C4-2B (cell line): ENCODE results near the gene UBTD1.

Source experiments
- H3K27ac ChIP-seq: fragments of 450-650 bp; 2 replicates; pipeline ENCODE4 v1.5.1; 2017
- ZFX ChIP-seq: fragments of 450-650 bp; IDR thresholded peaks from 2 replicates; pipeline ENCODE4 v1.6.1; 2017
- TF ChIP-seq, protein P1 (sequence below): fragments of 450-650 bp; conservative IDR thresholded peaks from 2 replicates; pipeline ENCODE4 v1.5.1; 2017; ENCODE audit warnings: mild to moderate bottlenecking

UBTD1 gene

DNA sequence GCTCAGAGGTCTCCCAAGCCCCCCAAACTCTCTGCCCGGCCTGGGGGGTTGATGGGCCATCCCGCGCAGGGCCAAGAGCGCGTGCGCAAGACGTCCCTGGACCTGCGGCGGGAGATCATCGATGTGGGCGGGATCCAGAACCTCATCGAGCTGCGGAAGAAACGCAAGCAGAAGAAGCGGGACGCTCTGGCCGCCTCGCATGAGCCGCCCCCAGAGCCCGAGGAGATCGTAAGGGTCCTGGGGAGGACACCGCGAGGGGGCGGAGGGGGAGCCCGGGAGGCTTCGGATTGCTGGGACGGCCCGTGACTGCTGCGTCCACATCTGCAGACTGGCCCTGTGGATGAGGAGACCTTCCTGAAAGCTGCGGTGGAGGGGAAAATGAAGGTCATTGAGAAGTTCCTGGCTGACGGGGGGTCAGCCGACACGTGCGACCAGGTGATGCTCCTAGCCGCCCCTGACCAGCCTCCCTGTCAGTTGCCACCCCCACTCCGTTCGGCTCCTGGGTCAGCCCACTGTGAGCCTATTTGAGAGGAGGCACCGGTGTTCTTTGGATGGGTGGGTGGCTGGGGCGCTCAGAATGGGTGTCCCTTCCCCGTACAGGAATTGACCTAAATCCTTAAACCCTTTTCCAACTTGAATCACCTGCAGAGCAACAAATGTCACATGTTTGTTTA lies 79.6 kb downstream of the UBTD1 start:
- no peak for TF ChIP-seq ZFX
- TF ChIP-seq, protein P1, sequence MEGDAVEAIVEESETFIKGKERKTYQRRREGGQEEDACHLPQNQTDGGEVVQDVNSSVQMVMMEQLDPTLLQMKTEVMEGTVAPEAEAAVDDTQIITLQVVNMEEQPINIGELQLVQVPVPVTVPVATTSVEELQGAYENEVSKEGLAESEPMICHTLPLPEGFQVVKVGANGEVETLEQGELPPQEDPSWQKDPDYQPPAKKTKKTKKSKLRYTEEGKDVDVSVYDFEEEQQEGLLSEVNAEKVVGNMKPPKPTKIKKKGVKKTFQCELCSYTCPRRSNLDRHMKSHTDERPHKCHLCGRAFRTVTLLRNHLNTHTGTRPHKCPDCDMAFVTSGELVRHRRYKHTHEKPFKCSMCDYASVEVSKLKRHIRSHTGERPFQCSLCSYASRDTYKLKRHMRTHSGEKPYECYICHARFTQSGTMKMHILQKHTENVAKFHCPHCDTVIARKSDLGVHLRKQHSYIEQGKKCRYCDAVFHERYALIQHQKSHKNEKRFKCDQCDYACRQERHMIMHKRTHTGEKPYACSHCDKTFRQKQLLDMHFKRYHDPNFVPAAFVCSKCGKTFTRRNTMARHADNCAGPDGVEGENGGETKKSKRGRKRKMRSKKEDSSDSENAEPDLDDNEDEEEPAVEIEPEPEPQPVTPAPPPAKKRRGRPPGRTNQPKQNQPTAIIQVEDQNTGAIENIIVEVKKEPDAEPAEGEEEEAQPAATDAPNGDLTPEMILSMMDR = no peak
- no peak overlapping the region for H3K27ac ChIP-seq

GRCh38 chr10:97580421-97581367 lies 82.0 kb downstream of the UBTD1 start:
- no peak overlapping the region for H3K27ac ChIP-seq

GRCh38 chr10:97582169-97582568 lies 83.4 kb downstream of the UBTD1 start:
- H3K27ac ChIP-seq = no peak overlapping the region
- TF ChIP-seq, protein P1 = no peak
- TF ChIP-seq ZFX = no peak

More at GRCh38 chr10:97580421-97581367, 82.0 kb downstream of the UBTD1 start:
- TF ChIP-seq ZFX = no peak

DNA sequence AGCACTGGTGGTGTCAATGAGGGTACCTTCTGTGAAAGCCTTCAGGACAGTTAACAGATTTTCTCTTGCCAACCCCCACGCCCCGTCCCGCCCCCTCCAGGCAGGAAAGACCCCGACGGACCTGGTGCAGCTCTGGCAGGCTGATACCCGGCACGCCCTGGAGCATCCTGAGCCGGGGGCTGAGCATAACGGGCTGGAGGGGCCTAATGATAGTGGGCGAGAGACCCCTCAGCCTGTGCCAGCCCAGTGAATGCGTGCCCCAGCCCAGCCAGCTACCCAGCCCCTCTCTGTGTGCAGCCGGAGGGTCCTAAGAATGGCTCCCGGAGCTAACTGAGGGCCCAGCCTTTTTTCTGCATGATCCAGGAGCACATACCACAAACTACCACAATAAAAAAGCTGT lies 84.8 kb downstream of the UBTD1 start:
- peak overlapping the region; percentile 59 for H3K27ac ChIP-seq
- TF ChIP-seq, protein P1 = no peak
- no peak for TF ChIP-seq ZFX

DNA sequence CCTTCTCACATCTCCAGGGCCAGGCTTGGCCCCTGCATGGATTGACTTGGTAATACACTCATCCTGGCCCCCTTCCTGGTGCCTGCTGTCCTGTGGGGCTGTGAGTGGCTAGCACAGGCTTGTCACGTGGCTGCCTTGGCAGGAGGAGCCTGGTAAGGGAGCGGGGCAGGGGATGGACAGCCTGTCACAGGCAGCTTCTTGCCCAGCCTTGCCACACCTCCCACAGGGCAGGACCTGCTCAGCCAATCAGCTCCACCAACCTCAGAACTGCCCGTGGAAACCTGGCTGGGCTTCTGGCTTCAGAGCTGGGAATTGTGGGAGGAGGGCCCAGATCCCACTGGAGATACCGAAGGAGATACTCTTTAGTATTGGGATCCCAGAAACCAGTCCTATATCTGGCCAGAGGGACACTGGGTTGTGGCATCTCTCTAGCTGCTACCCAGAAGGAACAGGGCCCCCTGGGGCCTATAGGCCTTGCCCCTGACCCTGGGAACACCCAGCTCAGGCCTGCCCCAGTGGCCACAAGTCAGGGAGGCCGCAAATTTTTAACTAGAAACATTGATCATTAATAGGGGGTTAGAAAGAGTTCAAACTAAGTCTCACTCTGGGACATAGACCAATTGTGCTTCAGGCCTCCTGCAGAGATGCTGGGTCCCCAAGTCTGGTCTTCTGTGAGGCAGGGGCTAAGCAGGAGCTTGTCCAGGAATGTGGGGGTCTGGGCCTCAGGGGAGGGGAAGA lies 85.5 kb downstream of the UBTD1 start, which contains the start of gene HOGA1:
Gene HOGA1, plus strand, starts transcription at position 330 of the 738 bp plus-strand sequence. Its CDS starts 315 bp downstream, at position 645.
- peak within 1 kb of the TSS; percentile 59 for H3K27ac ChIP-seq
- TF ChIP-seq, protein P1 = no peak
- TF ChIP-seq ZFX = peak; percentile 20; the same call in 1 of the 2 replicates

DNA sequence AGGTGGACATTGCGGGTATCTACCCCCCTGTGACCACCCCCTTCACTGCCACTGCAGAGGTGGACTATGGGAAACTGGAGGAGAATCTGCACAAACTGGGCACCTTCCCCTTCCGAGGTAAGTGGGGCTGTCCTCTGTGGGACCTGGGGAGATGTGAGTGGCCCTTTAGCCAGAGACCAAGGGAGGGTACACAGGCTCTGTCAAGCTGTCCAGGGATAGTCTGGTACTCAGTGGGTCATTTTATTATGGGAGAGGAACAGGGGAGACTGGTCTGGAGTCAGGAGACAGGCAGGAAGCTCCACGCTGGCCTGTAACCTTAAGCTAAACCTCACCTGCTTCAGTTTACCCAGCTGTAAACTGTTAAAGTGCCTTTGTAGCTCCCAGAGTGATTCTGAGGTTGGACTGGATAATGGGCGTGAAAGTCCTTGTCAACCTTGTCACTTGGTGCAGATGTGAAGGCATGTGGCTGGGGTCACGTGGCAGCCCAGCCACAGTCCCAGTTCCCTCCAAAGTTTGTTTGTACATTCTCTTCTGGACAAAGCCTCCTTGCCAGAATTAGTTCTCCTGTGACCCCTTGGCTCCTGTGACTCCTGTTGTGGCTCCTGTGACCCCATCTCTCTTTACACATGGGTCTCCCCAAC lies 86.2 kb downstream of the UBTD1 start:
- peak overlapping the region; percentile 59 for H3K27ac ChIP-seq
- no peak; the same call in 1 of the 2 replicates for TF ChIP-seq ZFX
- TF ChIP-seq, protein P1 = no peak

- H3K27ac ChIP-seq = no peak overlapping the region
Measured at GRCh38 chr10:97585439-97585811, 86.7 kb downstream of the UBTD1 start.

More at GRCh38 chr10:97585439-97585811, 86.7 kb downstream of the UBTD1 start:
- TF ChIP-seq ZFX = no peak
- TF ChIP-seq, protein P1 = no peak
